ENCODE results near the gene SSR3. TPM values are rescaled to one million over a fixed set of nuclear protein-coding genes. Genes with fewer than 3 reads are reported as not detected.
A peak's percentile ranks its signal among the peaks of the same experiment; 100 is the strongest.

Gene SSR3
- total RNA-seq, 1 donor, result 212 TPM

DNA sequence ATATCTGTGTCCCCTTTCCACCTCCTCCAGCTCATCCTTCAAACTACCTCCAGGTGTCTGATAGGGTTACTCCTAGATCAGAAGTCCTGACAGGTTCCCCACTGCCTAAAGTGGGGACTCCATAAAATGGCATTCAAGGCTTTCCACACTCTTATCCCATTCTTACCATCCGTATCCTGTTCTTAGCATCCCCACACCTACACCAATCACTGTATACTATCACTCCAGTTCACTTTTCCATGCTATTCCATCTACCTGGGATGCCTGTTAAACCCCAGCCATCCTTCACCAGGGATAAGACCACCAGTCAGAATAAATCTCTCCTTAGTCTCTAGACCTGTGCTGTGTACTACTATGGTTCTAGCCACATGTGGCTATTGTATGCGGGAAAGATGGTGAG, 19.1 kb downstream of the SSR3 start:
- peak overlapping the region; percentile 25 for H3K4me2 ChIP-seq (ENCODE audit: insufficient read depth, low read length)
- peaks cover 25% of the 10 kb centered on the region for H3K4me1 ChIP-seq (ENCODE audit: insufficient read depth, low read length)
- H3K36me3 ChIP-seq (ENCODE audit: insufficient read depth, low read length), result peaks cover 26% of the 10 kb centered on the region
- H3K4me3 ChIP-seq (ENCODE audit: insufficient read depth, low read length), result no peak overlapping the region
- peaks cover 3% of the 10 kb centered on the region for H4K20me1 ChIP-seq (ENCODE audit: insufficient read depth, low read length)
- TF ChIP-seq, protein P1, sequence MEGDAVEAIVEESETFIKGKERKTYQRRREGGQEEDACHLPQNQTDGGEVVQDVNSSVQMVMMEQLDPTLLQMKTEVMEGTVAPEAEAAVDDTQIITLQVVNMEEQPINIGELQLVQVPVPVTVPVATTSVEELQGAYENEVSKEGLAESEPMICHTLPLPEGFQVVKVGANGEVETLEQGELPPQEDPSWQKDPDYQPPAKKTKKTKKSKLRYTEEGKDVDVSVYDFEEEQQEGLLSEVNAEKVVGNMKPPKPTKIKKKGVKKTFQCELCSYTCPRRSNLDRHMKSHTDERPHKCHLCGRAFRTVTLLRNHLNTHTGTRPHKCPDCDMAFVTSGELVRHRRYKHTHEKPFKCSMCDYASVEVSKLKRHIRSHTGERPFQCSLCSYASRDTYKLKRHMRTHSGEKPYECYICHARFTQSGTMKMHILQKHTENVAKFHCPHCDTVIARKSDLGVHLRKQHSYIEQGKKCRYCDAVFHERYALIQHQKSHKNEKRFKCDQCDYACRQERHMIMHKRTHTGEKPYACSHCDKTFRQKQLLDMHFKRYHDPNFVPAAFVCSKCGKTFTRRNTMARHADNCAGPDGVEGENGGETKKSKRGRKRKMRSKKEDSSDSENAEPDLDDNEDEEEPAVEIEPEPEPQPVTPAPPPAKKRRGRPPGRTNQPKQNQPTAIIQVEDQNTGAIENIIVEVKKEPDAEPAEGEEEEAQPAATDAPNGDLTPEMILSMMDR (IDR thresholded peaks at IDR 0.05; ENCODE audit: extremely low read depth, low read depth, low read length), result no peak
- H3K27me3 ChIP-seq (ENCODE audit: insufficient read depth, low read length), result no peaks in the 10 kb centered on the region
- H3K9me3 ChIP-seq (ENCODE audit: low read depth, low read length), result no peaks in the 10 kb centered on the region
- H3K79me2 ChIP-seq (ENCODE audit: insufficient read depth, low read length), result no peaks in the 10 kb centered on the region
- DNase-seq (ENCODE audit: insufficient read length, low spot score, missing footprints), result no peak
- peak overlapping the region; percentile 90 for H3K27ac ChIP-seq (ENCODE audit: low read depth, low read length)
- no peak overlapping the region for H2AFZ ChIP-seq (ENCODE audit: low read length)

DNA sequence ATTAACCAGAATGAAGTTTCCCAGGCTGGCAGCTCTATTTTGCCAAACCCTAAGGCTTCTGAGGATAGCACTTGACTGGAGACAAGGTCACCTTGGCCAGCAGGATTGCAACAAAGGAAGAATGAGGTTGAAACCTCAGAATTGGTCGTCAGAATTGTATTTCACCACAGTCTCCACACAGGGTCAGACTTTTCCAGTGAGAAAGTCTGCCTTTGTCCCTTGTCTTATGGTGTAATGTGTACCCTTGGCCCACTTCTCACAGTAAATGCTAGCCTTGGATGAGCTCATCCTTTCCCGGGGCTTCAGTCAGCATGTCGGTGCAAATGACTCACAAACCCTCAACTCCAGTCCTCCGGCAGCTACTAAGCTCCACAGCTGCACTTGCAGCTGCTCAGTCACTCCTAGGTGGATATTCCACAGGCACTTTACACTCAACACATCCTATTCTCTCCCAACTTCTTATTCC, 19.7 kb downstream of the SSR3 start:
- Histone ChIP-seq H4K20me1 (ENCODE audit: insufficient read depth, low read length) (peaks cover 3% of the 10 kb centered on the region), H3K4me2 (ENCODE audit: insufficient read depth, low read length) (peak overlapping the region; percentile 25), H3K79me2 (ENCODE audit: insufficient read depth, low read length) (no peaks in the 10 kb centered on the region), H3K36me3 (ENCODE audit: insufficient read depth, low read length) (peaks cover 23% of the 10 kb centered on the region), H2AFZ (ENCODE audit: low read length) (no peak overlapping the region), H3K4me1 (ENCODE audit: insufficient read depth, low read length) (peaks cover 25% of the 10 kb centered on the region), H3K9me3 (ENCODE audit: low read depth, low read length) (no peaks in the 10 kb centered on the region), H3K27ac (ENCODE audit: low read depth, low read length) (peak overlapping the region; percentile 90), H3K4me3 (ENCODE audit: insufficient read depth, low read length) (no peak overlapping the region), H3K27me3 (ENCODE audit: insufficient read depth, low read length) (no peaks in the 10 kb centered on the region)
- peak; percentile 87 for DNase-seq (ENCODE audit: insufficient read length, low spot score, missing footprints)
- TF ChIP-seq, protein P1 (IDR thresholded peaks at IDR 0.05; ENCODE audit: extremely low read depth, low read depth, low read length), result peak; percentile 43

DNA sequence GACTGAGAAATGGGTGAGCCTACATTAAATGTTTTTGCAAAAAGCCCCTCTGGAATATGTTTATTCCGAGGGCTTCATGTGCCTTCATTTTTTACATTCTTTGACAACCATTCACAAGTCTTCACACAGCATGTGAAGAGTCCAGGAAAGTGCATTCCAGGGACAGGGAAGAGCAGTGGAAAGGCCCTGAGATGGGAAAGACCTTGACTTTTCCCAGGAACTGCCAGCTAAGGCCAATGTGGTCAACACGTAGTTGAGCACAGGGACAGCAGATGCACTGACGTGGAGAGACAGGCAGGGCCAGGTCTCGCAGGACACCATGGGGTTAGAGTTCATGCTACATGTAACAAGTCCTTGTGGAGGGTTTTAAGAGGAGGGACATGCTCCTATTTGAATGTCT, 21.7 kb downstream of the SSR3 start:
- H3K4me3 ChIP-seq (ENCODE audit: insufficient read depth, low read length), result no peak overlapping the region
- no peaks in the 10 kb centered on the region for H3K27me3 ChIP-seq (ENCODE audit: insufficient read depth, low read length)
- DNase-seq (ENCODE audit: insufficient read length, low spot score, missing footprints), result no peak
- peaks cover 3% of the 10 kb centered on the region for H3K36me3 ChIP-seq (ENCODE audit: insufficient read depth, low read length)
- no peak overlapping the region for H2AFZ ChIP-seq (ENCODE audit: low read length)
- H3K79me2 ChIP-seq (ENCODE audit: insufficient read depth, low read length), result no peaks in the 10 kb centered on the region
- H4K20me1 ChIP-seq (ENCODE audit: insufficient read depth, low read length), result peaks cover 3% of the 10 kb centered on the region
- no peak overlapping the region for H3K4me2 ChIP-seq (ENCODE audit: insufficient read depth, low read length)
- peak overlapping the region; percentile 90 for H3K27ac ChIP-seq (ENCODE audit: low read depth, low read length)
- H3K9me3 ChIP-seq (ENCODE audit: low read depth, low read length), result no peaks in the 10 kb centered on the region
- TF ChIP-seq, protein P1 (IDR thresholded peaks at IDR 0.05; ENCODE audit: extremely low read depth, low read depth, low read length), result no peak
- peaks cover 25% of the 10 kb centered on the region for H3K4me1 ChIP-seq (ENCODE audit: insufficient read depth, low read length)

DNA sequence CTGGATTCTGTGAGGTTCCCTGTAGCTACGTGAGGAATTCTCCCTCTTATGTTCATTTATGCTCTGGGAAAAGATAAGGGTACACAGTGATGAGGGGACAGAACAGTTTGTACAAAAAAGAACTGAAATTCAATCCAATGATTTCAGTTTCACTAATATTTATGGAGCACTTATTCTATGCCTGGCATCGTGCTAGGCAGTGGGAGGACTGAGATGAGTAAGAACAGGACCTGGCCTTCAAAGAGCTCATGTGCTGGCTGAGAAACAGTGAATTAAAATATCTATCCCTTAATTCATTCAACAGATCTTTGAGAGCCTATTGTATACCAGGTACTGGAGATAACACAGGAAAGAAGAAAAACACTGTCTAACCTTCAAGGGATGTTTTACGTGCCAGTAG, 22.2 kb downstream of the SSR3 start:
- no peaks in the 10 kb centered on the region for H3K27me3 ChIP-seq (ENCODE audit: insufficient read depth, low read length)
- no peak overlapping the region for H2AFZ ChIP-seq (ENCODE audit: low read length)
- H4K20me1 ChIP-seq (ENCODE audit: insufficient read depth, low read length), result peaks cover 3% of the 10 kb centered on the region
- no peak for DNase-seq (ENCODE audit: insufficient read length, low spot score, missing footprints)
- peaks cover 25% of the 10 kb centered on the region for H3K4me1 ChIP-seq (ENCODE audit: insufficient read depth, low read length)
- TF ChIP-seq, protein P1 (IDR thresholded peaks at IDR 0.05; ENCODE audit: extremely low read depth, low read depth, low read length), result no peak
- no peak overlapping the region for H3K4me3 ChIP-seq (ENCODE audit: insufficient read depth, low read length)
- peak overlapping the region; percentile 22 for H3K27ac ChIP-seq (ENCODE audit: low read depth, low read length)
- H3K79me2 ChIP-seq (ENCODE audit: insufficient read depth, low read length), result no peaks in the 10 kb centered on the region
- H3K4me2 ChIP-seq (ENCODE audit: insufficient read depth, low read length), result no peak overlapping the region
- H3K36me3 ChIP-seq (ENCODE audit: insufficient read depth, low read length), result no peaks in the 10 kb centered on the region
- H3K9me3 ChIP-seq (ENCODE audit: low read depth, low read length), result no peaks in the 10 kb centered on the region

Data from osteoblast (primary cell).